Fibroblast of villous mesenchyme (primary cell): Measurements from ENCODE around the gene GALK1. TPM values are rescaled to one million over a fixed set of nuclear protein-coding genes. Genes with fewer than 3 reads are reported as not detected.
A peak's percentile ranks its signal among the peaks of the same experiment; 100 is the strongest.

Source experiments
- DNase-seq: peaks from one replicate; pipeline ENCODE4 v3.0.0-alpha.2; 2010; ENCODE audit warnings: low read depth
- H3K4me3 ChIP-seq: 2 replicates; pipeline ENCODE4 v1.5.1; 2011; ENCODE audit warnings: low read depth, mild to moderate bottlenecking, low read length
- CTCF ChIP-seq: IDR thresholded peaks from 2 replicates; pipeline ENCODE4 v1.5.1; 2012; ENCODE audit warnings: low read depth, mild to moderate bottlenecking, low read length; ENCODE audit not compliant: insufficient read depth
- total RNA-seq: library from RNA; depleted of rRNA; stranded (reverse); fragments of >200 nt; gene quantifications from 2 replicates; pipeline ENCODE4 v1.2.3, GENCODE V29; 2012

Gene GALK1
- total RNA-seq, 1 donor = 36.7 TPM

GRCh38 chr17:75799402-75799801 lies 34.4 kb upstream of the GALK1 start:
- no peak for DNase-seq
- TF ChIP-seq CTCF = no peak

GRCh38 chr17:75795820-75796607 lies 31.0 kb upstream of the GALK1 start:
- no peak overlapping the region for H3K4me3 ChIP-seq
- TF ChIP-seq CTCF = no peak
- DNase-seq = no peak

More at GRCh38 chr17:75799402-75799801, 34.4 kb upstream of the GALK1 start:
- no peak overlapping the region for H3K4me3 ChIP-seq

GRCh38 chr17:75793460-75793859 lies 28.5 kb upstream of the GALK1 start:
- TF ChIP-seq CTCF = no peak
- DNase-seq = no peak

GRCh38 chr17:75791254-75791653 lies 26.3 kb upstream of the GALK1 start:
- DNase-seq = no peak
- TF ChIP-seq CTCF = no peak
- H3K4me3 ChIP-seq = no peak overlapping the region

More at GRCh38 chr17:75793460-75793859, 28.5 kb upstream of the GALK1 start:
- H3K4me3 ChIP-seq = no peak overlapping the region

GRCh38 chr17:75785016-75785890 lies 20.3 kb upstream of the GALK1 start:
- TF ChIP-seq CTCF = no peak

GRCh38 chr17:75784473-75785015 lies 19.6 kb upstream of the GALK1 start, which contains the start of gene UNK:
TSS of gene UNK (plus strand) at chr17:75784806. CDS start at chr17:75784881, 75 bp downstream.
- H3K4me3 ChIP-seq = peak within 1 kb of the TSS; percentile 67
- no peak for TF ChIP-seq CTCF
- peak; percentile 100 for DNase-seq

More at GRCh38 chr17:75785016-75785890, 20.3 kb upstream of the GALK1 start:
- peak overlapping the region; percentile 67 for H3K4me3 ChIP-seq
- peak; percentile 91 for DNase-seq
